ENCODE results near the gene SCN5A.

Gene SCN5A

GRCh38 chr3:38533285-38533976 lies 116.1 kb downstream of the SCN5A start:
- no peak for DNase-seq

GRCh38 chr3:38532529-38532928 lies 117.0 kb downstream of the SCN5A start:
- no peak for DNase-seq

GRCh38 chr3:38528457-38528856 lies 121.0 kb downstream of the SCN5A start:
- DNase-seq: no peak

GRCh38 chr3:38526792-38527191 lies 122.7 kb downstream of the SCN5A start:
- DNase-seq: no peak

- no peak for DNase-seq
Observed at GRCh38 chr3:38524141-38524739, 125.2 kb downstream of the SCN5A start.

- DNase-seq: no peak
Observed at GRCh38 chr3:38522002-38522401, 127.5 kb downstream of the SCN5A start.

- peak; percentile 32 for DNase-seq
Observed at GRCh38 chr3:38521391-38521987, 128.0 kb downstream of the SCN5A start.

- no peak for DNase-seq
Observed at GRCh38 chr3:38519651-38520050, 129.8 kb downstream of the SCN5A start.

- no peak for DNase-seq
Observed at GRCh38 chr3:38519000-38519399, 130.5 kb downstream of the SCN5A start.

- no peak for DNase-seq
Observed at GRCh38 chr3:38516669-38517068, 132.8 kb downstream of the SCN5A start.

- no peak for DNase-seq
Observed at GRCh38 chr3:38515367-38515766, 134.1 kb downstream of the SCN5A start.

GRCh38 chr3:38511546-38511945 lies 137.9 kb downstream of the SCN5A start:
- no peak for DNase-seq

GRCh38 chr3:38510631-38511030 lies 138.9 kb downstream of the SCN5A start:
- no peak for DNase-seq

GRCh38 chr3:38509732-38510131 lies 139.8 kb downstream of the SCN5A start:
- no peak for DNase-seq

- no peak for DNase-seq
Observed at GRCh38 chr3:38507120-38507519, 142.4 kb downstream of the SCN5A start.

GRCh38 chr3:38500688-38501417 lies 148.6 kb downstream of the SCN5A start:
- DNase-seq: no peak

Data from GDM1 (cell line).